Esophagus muscularis mucosa (tissue), 4 donors: ENCODE results near the gene TNN. TPM values are rescaled to one million over a fixed set of nuclear protein-coding genes. Genes with fewer than 3 reads are reported as not detected.

ENCODE experiments used
- DNase-seq: peaks from one replicate; pipeline ENCODE4 v3.0.0-alpha.2; 2017; ENCODE audit errors: extremely low spot score
- H3K27ac ChIP-seq, 4 donors: fragments of 200-600 bp; sonication (generic); replicated peaks in 1 of 4; 1 replicate in 3 of 4; 2 replicates in 1 of 4; pipeline ENCODE4 v1.5.1; 2016 to 2019; ENCODE audit warnings: mild to moderate bottlenecking in 1 of 4
- H3K27me3 ChIP-seq, 4 donors: fragments of 200-600 bp; sonication (generic); one replicate each; pipeline versions ENCODE4 v1.5.1 to v1.6.0; 2016 to 2019
- H3K36me3 ChIP-seq, 4 donors: fragments of 200-600 bp; sonication (generic); one replicate each; pipeline ENCODE4 v1.5.1; 2016 to 2019
- H3K4me1 ChIP-seq, 4 donors: fragments of 200-600 bp; sonication (generic); one replicate each; pipeline ENCODE4 v1.5.1; 2016 to 2019
- H3K4me3 ChIP-seq, 4 donors: fragments of 200-600 bp; sonication (generic); 1 replicate in 2 of 4; 2 replicates in 2 of 4; pipeline ENCODE4 v1.5.1; 2016 to 2019; ENCODE audit warnings: mild to moderate bottlenecking in 4 of 4, moderate library complexity in 1 of 4
- H3K9me3 ChIP-seq, 4 donors: fragments of 200-600 bp; sonication (generic); 1 replicate in 3 of 4; 2 replicates in 1 of 4; pipeline ENCODE4 v1.5.1; 2016 to 2019
- POLR2AphosphoS5 ChIP-seq, 2 donors: sonication (generic); formaldehyde crosslinking; IDR thresholded peaks; one replicate each; pipeline ENCODE4 v1.6.1; 2017; ENCODE audit warnings: antibody characterized with exemption in 2 of 2
- WGBS: methylation state at CpG from one replicate; pipeline ENCODE4 v1.1.5; 2018; 5-methylcytosine and 5-hydroxymethylcytosine counted together
- intact Hi-C: fragments of 100-400 bp; cut with DNase I; formaldehyde crosslinking; loops from one replicate; pipeline ENCODE4 v1.15.1; 2023
- small RNA-seq, 3 donors: library from RNA; depleted of rRNA; stranded (forward); fragments of <200 nt; gene quantifications; one replicate each; pipeline ENCODE3, GENCODE V24; 2016
- total RNA-seq, 4 donors: library from RNA; depleted of rRNA; stranded (reverse); fragments of >200 nt; gene quantifications; one replicate each; pipeline versions ENCODE4 v1.1.0 to v1.2.1, GENCODE V29; 2016

TNN gene
- total RNA-seq, 4 donors from 2014 or later, result under 0.01 to 0.45 (median 0.20) TPM

- WGBS, result 87% methylated on average over 2 of the region's 2 CpGs
Observed at GRCh38 chr1:175197531-175197930, 129.9 kb downstream of the TNN start.

More at GRCh38 chr1:175197531-175197930, 129.9 kb downstream of the TNN start:
- H3K4me3 ChIP-seq, result no peak overlapping the region
- peaks cover 32 to 34% (median 33%) of the 10 kb centered on the region in 4 donors for H3K4me1 ChIP-seq
- no peak overlapping the region for H3K27ac ChIP-seq
- DNase-seq, result no peak
- intact Hi-C loops, result no loop called here
- TF ChIP-seq POLR2AphosphoS5 (IDR thresholded peaks at IDR 0.05), result no peak
- H3K27me3 ChIP-seq, result no peaks in the 10 kb centered on the region
- no peaks in the 10 kb centered on the region for H3K36me3 ChIP-seq
- H3K9me3 ChIP-seq, result no peaks in the 10 kb centered on the region

Small RNA genes lying within 50 kb of the gene (small RNA-seq; reads per million reads assigned to genes)
- gene RF00019, result 0 reads per million in 3 donors

Other genes starting within 250 kb of the TNN start
- gene CACYBP, start 67.9 kb upstream of the TNN start, total RNA-seq, result 100 to 1,000 TPM in 2 of 4 donors, 10 to 100 TPM in 2; 48.5 to 125 (median 94.7) TPM
- 10 to 100 TPM; 17.9 to 31.1 (median 26.1) TPM for gene MRPS14, start 44.4 kb upstream of the TNN start, total RNA-seq
- gene KIAA0040, start 124.9 kb downstream of the TNN start, total RNA-seq, result 100 to 1,000 TPM in 1 of 4 donors, 10 to 100 TPM in 3; 37.0 to 109 (median 45.1) TPM